Heart left ventricle (tissue), 16 donors: ENCODE measurements around the gene MTCH1. TPM values are rescaled to one million over a fixed set of nuclear protein-coding genes. Genes with fewer than 3 reads are reported as not detected.
A peak's percentile ranks its signal among the peaks of the same experiment; 100 is the strongest.

Source experiments
- ATAC-seq, 4 donors: fragments of 200-7000 bp; cut with Tn5 transposase; one replicate each; pipeline ENCODE4 v1.9.1; 2020 to 2022; ENCODE audit warnings: moderate library complexity in 4 of 4, mild to moderate bottlenecking in 3 of 4, moderate number of reproducible peaks in 1 of 4
- DNase-seq, 5 donors: peaks; one replicate each; pipeline ENCODE4 v3.0.0-alpha.2; 2020
- H3K27ac ChIP-seq, 12 donors: fragments of 200-600 bp; sonication (generic) in 4 of 12; one replicate each; pipeline versions ENCODE4 v1.5.0 to v1.8.0; 2016 to 2022; ENCODE audit warnings: mild to moderate bottlenecking in 2 of 12
- H3K27me3 ChIP-seq, 9 donors: fragments of 200-600 bp; sonication (generic) in 2 of 9; one replicate each; pipeline versions ENCODE4 v1.5.1 to v1.8.0; 2016 to 2022; ENCODE audit warnings: mild to moderate bottlenecking in 3 of 9
- H3K36me3 ChIP-seq, 9 donors: fragments of 200-600 bp; sonication (generic) in 2 of 9; one replicate each; pipeline versions ENCODE4 v1.5.0 to v1.8.0; 2018 to 2022; ENCODE audit warnings: mild to moderate bottlenecking in 2 of 9
- H3K4me1 ChIP-seq, 12 donors: fragments of 200-600 bp; sonication (generic) in 4 of 12; one replicate each; pipeline versions ENCODE4 v1.5.0 to v1.8.0; 2016 to 2022; ENCODE audit warnings: mild to moderate bottlenecking in 3 of 12
- H3K4me3 ChIP-seq, 12 donors: fragments of 200-600 bp; sonication (generic) in 4 of 12; one replicate each; pipeline versions ENCODE4 v1.5.0 to v1.8.0; 2017 to 2022; ENCODE audit warnings: mild to moderate bottlenecking in 9 of 12, moderate library complexity in 4 of 12
- H3K9me3 ChIP-seq, 12 donors: fragments of 200-600 bp; sonication (generic) in 4 of 12; one replicate each; pipeline versions ENCODE4 v1.5.0 to v1.8.0; 2016 to 2022; ENCODE audit warnings: mild to moderate bottlenecking in 1 of 12
- CTCF ChIP-seq, 12 donors: fragments of 200-600 bp; sonication (generic) in 4 of 12; IDR thresholded peaks; one replicate each; pipeline versions ENCODE4 v1.5.0 to v1.8.0; 2018 to 2022; ENCODE audit warnings: antibody characterized with exemption in 12 of 12, mild to moderate bottlenecking in 5 of 12
- POLR2A ChIP-seq, 2 donors: fragments of 450-650 bp; IDR thresholded peaks; one replicate each; pipeline ENCODE4 v1.6.1; 2017; ENCODE audit warnings: antibody characterized with exemption in 2 of 2, mild to moderate bottlenecking in 2 of 2, moderate library complexity in 2 of 2
- WGBS, 4 donors: extraction: QIAGEN DNeasy Blood & Tissue Kit in 2 of 4; methylation state at CpG; one replicate each; pipeline versions ENCODE4 v1.1.5 to v1.1.7; 2013 to 2018; 5-methylcytosine and 5-hydroxymethylcytosine counted together
- intact Hi-C, 10 donors: fragments of 100-400 bp; cut with DNase I; formaldehyde crosslinking; loops; one replicate each; pipeline versions ENCODE4 v1.11.1 to v1.14.2; 2022
- polyA plus RNA-seq, 2 donors: library from polyadenylated mRNA; stranded (reverse); fragments of 200-250 nt; gene quantifications; one replicate each; pipeline ENCODE4 v1.2.3, GENCODE V29; 2013
- total RNA-seq, 9 donors: library from RNA; depleted of rRNA in 2 of 9; stranded (reverse); fragments of >200 nt in 2 of 9; fragmentation: NEBNext Ultra II Directional in 3 of 9; extraction: Animal tissue kit (Norgen Biotek cat#: 25700) in 3 of 9; gene quantifications; one replicate each; pipeline versions ENCODE4 v1.1.0 to v1.2.4, GENCODE V29; 2016 to 2023
- donor health status: ischemic (EF 13 %, LVEDD 7.1; RV severe dilation, severe dysfunction).
- donor health status: healthy with polysubstance abuse.
- donor health status: DM: no; HTN: yes; CAD: no.
- donor health status: DM: no; HTN: no; CAD: no.
- donor health status: ischemic (EF 25% LVEDD 6.9; RV normal size, moderate dysfunction).
- donor health status: ischemic (EF 25% LVEDD 5.7; RV mildly dilated, moderate dysfunction).
- donor health status: healthy.
- donor health status: DM: yes; HTN: yes; CAD: no.
- donor health status: ischemic (EF 35%, LVEDD 5.7; RV mildly dilated, moderate dysfunction).
- donor health status: nonischemic (EF 11% LVEDD 7.7; RV severe dilation, severe dysfunction).
- donor health status: DM: yes; HTN: yes; CAD: no.
- donor health status: PGD.
- donor health status: ischemic (EF 29% LVEDD 5.4; RV normal size, mild dysfunction).
- donor health status: nonischemic (EF 23%, LVEDD 6.1; RV moderate dilation, normal function).

The MTCH1 gene
- total and polyA plus RNA-seq, 11 donors = 104 to 367 (median 193) TPM

DNA sequence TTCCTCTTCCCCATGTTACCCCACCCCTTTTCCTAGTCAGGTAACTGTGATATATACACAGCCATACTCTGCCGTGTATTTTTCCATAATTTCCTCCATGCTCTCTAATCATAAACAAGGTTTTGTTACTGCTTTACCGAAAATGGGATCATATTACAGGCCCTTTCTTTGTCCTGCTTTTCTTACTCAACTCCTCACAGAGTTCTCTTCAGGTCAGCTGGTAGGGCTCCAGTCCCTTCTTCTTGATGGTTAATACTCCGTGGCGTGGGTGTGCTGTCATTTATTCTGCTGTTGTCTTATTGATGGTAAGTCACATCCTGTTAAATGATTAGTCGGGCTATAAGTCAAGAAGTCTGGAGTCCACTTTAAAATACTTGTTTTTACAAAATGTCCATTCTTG, 56.4 kb downstream of the MTCH1 start:
- H3K27me3 ChIP-seq = no peaks in the 10 kb centered on the region
- intact Hi-C loops = loop anchor here in 1 of 10 donors (5.0 kb wide), 1 partner anchor 38 kb away; no protein-coding TSS in a partner anchor
- no peaks in the 10 kb centered on the region for H3K9me3 ChIP-seq
- 44 to 57% (median 51%) methylated on average over 5 of the region's 5 CpGs for whole genome bisulfite sequencing, 4 donors
- TF ChIP-seq CTCF (IDR thresholded peaks at IDR 0.05) (no peak), POLR2A (IDR thresholded peaks at IDR 0.05) (no peak)
- H3K4me1 ChIP-seq = peaks cover 0 to 43% (median 16%) of the 10 kb centered on the region in 12 donors
- DNase-seq (no peak), ATAC-seq (peak in 1 of 4 donors; percentile 28)
- no peak overlapping the region for H3K4me3 ChIP-seq
- peak overlapping the region in 4 of 12 donors; percentile 19 to 70 (median 56) for H3K27ac ChIP-seq
- peaks cover 0 to 16% (median 12%) of the 10 kb centered on the region in 9 donors for H3K36me3 ChIP-seq

- H3K9me3 ChIP-seq = no peaks in the 10 kb centered on the region
- TF ChIP-seq CTCF (IDR thresholded peaks at IDR 0.05) (no peak), POLR2A (IDR thresholded peaks at IDR 0.05) (no peak)
- peak overlapping the region in 5 of 12 donors; percentile 24 to 81 (median 63) for H3K27ac ChIP-seq
- intact Hi-C loops = loop anchor here in 1 of 10 donors (5.0 kb wide), 1 partner anchor 38 kb away; no protein-coding TSS in a partner anchor
- H3K4me3 ChIP-seq = no peak overlapping the region
- no peaks in the 10 kb centered on the region for H3K27me3 ChIP-seq
- peaks cover 0 to 20% (median 16%) of the 10 kb centered on the region in 9 donors for H3K36me3 ChIP-seq
- ATAC-seq (peak in 1 of 4 donors; percentile 23), DNase-seq (no peak)
- 66 to 73% (median 69%) methylated on average over 10 of the region's 10 CpGs for WGBS, 4 donors
- H3K4me1 ChIP-seq = peaks cover 0 to 43% (median 16%) of the 10 kb centered on the region in 12 donors
Measured at GRCh38 chr6:36929152-36929551, 56.8 kb downstream of the MTCH1 start.

DNA sequence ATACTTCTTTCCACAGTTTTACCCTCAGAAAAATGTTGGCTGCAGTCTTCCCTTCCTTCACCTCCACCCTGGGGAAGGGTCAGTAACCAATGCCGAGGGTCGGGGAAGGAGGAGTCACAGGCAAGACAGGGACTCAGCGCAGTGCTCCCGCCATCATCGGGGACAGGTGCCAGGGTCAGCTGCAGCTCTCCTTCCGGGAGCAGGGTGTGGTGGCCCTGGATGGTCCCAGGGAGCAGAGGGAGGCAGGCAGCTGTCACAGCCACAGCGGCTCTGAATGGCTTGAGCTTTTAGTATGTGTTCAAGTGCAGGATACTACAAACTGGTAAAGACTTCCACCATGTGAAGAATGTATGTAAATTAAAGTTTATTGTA, 57.5 kb downstream of the MTCH1 start:
- Histone ChIP-seq H3K4me3 (no peak overlapping the region), H3K36me3 (peaks cover 0 to 27% (median 22%) of the 10 kb centered on the region in 9 donors), H3K27ac (peak overlapping the region in 8 of 12 donors; percentile 2 to 81 (median 66)), H3K9me3 (no peaks in the 10 kb centered on the region), H3K27me3 (no peaks in the 10 kb centered on the region), H3K4me1 (peaks cover 0 to 43% (median 16%) of the 10 kb centered on the region in 12 donors)
- ATAC-seq (peak; percentile 2 to 50 (median 26)), DNase-seq (peak in 1 of 5 donors; percentile 41)
- intact Hi-C loops = loop anchor here in 1 of 10 donors (5.0 kb wide), 1 partner anchor 39 kb away; no protein-coding TSS in a partner anchor
- WGBS, 4 donors = 48 to 62% (median 59%) methylated on average over 6 to 7 of the region's 7 CpGs
- TF ChIP-seq POLR2A (IDR thresholded peaks at IDR 0.05) (no peak), CTCF (IDR thresholded peaks at IDR 0.05) (no peak)

- peak in 4 of 5 donors; percentile 41 to 70 (median 55) for DNase-seq
- Histone ChIP-seq H3K4me1 (peaks cover 0 to 43% (median 16%) of the 10 kb centered on the region in 12 donors), H3K27ac (peak overlapping the region in 10 of 12 donors; percentile 0 to 81 (median 63)), H3K4me3 (no peak overlapping the region), H3K27me3 (no peaks in the 10 kb centered on the region), H3K36me3 (peaks cover 0 to 33% (median 28%) of the 10 kb centered on the region in 9 donors), H3K9me3 (no peaks in the 10 kb centered on the region)
- ATAC-seq = peak; percentile 53 to 74 (median 61)
- intact Hi-C loops = loop anchor here in 1 of 10 donors (5.0 kb wide), 1 partner anchor 39 kb away; no protein-coding TSS in a partner anchor
- TF ChIP-seq CTCF (IDR thresholded peaks at IDR 0.05) = no peak
- TF ChIP-seq POLR2A (IDR thresholded peaks at IDR 0.05) = no peak
- 56 to 63% (median 58%) methylated on average over 10 to 13 of the region's 13 CpGs for WGBS, 4 donors
Measured at GRCh38 chr6:36927691-36928546, 58.1 kb downstream of the MTCH1 start.
